ENCODE measurements around the gene MNAT1.

GRCh38 chr14:60904381-60904780 lies 169.8 kb downstream of the MNAT1 start:
- TF ChIP-seq EZH2phosphoT487 (IDR thresholded peaks at IDR 0.05; ENCODE audit: borderline replicate concordance, low read length) (no peak), CTCF (IDR thresholded peaks at IDR 0.05; ENCODE audit: low read depth, low read length, poor library complexity, severe bottlenecking) (no peak)
